SH-SY5Y (cell line): ENCODE data around the gene EXOC6B.
A peak's percentile ranks its signal among the peaks of the same experiment; 100 is the strongest.

ENCODE experiments used
- GATA2 ChIP-seq: IDR thresholded peaks from 2 replicates; pipeline ENCODE4 v1.6.1; 2011; ENCODE audit warnings: mild to moderate bottlenecking, low read depth, low read length
- GATA3 ChIP-seq: IDR thresholded peaks from 2 replicates; pipeline ENCODE4 v1.6.1; 2011; ENCODE audit warnings: low read depth, mild to moderate bottlenecking, low read length, moderate library complexity

EXOC6B gene

DNA sequence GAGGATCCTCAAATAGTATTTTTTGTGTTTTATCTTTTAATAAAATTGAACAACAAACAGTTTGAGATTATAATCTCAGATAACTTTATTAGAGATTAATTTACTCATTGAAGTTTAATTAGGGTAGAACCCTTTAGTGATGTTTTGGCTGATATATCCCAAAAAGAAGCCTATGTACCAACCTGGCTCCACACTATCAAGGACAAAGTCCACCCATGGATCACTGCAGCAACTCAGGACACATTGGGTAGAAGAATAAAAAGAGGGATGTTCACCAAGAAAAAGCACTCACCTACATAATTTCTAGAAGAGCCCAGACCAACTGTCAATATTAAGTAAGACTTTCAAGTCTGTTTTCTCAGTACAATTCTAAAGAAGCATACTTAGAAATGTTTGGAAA lies 112.9 kb downstream of the EXOC6B start:
- TF ChIP-seq GATA3: no peak
- TF ChIP-seq GATA2: no peak

DNA sequence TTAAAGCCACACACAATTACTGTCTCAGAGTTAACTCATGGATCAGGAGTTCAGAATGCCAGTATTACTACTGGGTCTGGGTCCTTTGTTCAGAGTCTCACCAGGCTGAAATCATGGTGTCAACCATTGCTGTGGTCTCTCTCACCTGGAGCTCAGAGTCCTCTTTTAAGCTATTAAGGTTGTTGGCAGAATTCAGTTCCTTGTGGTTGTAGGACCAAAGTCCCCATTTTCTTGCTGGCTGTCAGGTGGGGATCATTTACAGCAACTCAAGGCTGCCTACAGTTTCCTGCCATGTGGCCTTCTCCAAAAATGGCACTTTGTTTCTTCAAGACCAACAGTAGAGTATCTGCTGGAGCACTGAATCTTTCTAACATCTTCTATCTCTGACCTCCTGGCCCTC lies 113.5 kb downstream of the EXOC6B start:
- TF ChIP-seq GATA3: no peak
- no peak for TF ChIP-seq GATA2

DNA sequence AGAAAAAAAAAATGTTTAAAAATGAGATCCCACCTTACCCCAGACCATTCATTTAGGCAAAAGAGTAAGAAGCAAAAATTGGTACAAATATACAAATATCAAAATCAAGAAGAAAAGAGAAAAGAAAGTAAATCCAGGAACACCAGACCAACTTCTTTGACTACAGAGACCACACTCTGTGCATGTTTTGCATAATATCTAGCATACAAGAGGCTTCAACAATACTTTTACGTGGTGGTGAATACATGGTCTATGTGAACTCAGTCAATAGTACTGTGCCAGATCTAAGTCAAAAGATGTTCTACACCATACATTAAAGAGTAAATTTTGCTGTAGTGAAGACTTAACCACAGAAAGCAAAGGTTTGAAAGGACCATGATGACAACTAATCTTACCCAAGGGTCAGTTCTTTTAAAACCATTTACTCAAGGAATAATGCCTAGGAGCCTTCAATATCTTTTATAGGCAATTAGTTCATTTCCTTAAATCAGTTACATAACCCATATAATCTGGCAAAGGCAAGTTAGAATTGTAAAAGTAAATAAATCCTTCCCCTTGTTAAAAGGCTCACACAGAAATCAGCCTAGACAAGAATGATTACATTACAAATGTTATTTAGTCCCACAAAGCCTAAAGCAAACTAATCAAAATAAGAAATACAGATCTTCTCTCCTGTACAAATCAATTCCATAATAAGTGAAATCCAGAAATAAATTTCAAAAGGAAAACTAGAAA lies 115.2 kb downstream of the EXOC6B start:
- TF ChIP-seq GATA2 (no peak), GATA3 (no peak)

DNA sequence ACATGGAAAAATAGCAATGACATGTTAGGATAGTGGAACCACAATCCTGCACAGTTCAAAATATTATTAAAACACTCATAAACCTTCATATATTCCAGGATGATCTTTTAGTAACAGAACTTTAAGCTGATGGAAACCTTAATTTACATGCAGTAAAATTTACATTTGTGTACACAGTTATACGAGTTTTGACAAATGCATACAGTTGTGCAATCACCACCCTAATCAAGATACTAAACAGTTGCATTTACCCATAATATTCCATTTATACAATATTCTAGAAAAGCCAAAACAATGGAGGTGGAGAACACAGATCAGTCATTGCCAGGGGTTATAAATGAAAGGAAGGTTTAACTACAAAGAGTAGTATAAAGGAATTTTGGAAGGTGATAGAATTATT lies 117.6 kb downstream of the EXOC6B start:
- TF ChIP-seq GATA2: no peak
- TF ChIP-seq GATA3: no peak

DNA sequence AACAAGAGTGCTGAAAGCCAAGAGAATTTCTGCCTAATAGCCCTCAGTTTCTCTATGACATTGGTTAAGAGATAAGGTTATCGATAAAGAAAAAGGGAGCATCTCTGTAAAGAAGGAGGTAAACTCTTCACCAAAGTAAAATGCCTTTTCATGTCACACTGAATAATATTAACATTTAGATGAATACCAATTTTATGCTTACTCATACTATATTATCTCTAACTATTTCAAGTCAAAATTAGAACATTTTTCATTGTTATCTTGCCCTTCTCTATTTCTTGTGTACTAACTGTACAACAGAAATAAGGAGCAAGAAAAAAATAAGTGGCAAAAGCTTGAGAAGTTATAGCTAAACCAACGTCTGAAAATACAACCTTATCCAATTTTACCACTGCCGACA lies 127.5 kb downstream of the EXOC6B start:
- no peak for TF ChIP-seq GATA2
- no peak for TF ChIP-seq GATA3

DNA sequence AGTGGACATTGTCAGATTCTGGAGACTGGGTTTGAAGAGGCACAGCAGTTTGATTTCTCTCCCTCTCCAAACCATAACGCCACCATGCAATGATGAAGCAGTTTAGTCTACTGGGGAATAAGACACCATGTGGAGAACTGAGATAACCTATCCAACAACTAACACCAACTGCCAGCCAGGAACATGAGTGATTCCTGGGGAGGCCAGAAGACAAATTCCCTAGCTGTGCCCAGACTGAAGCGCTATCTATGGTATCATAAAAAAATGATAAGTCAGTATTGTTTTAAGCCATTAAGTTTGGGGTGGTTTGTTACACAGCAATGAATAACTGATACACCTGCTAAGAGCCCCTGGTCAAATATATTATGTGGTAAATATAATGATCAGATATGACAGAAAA lies 129.3 kb downstream of the EXOC6B start:
- TF ChIP-seq GATA3 (no peak), GATA2 (no peak)

DNA sequence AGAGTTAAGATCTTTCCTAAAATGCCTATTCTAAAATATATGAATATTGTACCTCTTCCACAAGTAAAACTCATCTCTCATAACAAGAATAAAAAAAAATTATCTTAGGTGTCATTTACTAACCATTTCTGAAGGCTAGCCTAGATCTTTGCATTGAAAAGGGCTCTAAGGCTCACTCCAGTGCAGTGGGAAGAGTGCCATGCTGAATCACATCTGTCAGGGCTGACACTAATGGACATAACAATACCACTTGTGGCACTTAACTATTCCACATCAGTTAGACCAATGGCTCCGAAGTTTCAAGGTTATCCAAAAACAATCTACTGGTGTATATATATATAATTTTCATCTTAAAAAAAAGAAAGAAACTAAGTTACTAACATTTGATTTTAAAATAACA lies 130.2 kb downstream of the EXOC6B start:
- TF ChIP-seq GATA3 (no peak), GATA2 (no peak)

DNA sequence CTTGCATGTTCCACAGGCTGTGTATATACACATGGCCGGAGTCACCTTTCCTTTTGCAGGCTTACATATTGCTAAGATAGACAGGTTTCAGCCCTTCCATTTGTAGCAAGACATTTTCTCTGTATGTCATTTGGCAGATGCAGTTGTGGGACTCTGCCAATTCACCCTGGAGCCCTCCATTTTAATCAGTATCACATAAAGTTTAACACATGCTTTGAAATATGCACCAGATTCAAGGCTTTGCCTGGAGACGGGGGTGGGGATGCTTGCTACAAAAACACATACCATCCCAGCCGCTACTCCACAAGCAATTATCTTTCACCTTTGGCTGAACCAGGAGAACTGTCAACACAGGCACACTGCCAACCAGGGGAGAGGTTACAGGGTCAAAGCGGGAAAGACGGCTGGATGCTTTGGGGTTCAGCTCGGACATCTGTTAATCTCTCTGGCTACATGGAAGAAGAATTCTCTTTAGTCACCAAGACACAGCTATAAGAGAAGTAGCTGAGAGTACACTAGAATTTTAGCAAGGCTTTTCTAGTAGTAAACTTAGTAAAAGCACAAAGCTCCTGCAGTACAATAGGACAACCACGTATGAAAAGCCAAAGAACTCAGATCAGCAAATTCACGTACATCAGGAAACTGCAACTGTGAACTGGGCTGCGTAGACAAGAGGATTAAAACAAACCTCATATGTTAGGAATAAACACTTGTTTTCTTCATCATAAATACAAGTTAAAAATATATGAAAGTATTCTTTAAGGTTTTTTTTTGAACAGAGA lies 130.9 kb downstream of the EXOC6B start:
- TF ChIP-seq GATA2: peak; percentile 39; the same call in 1 of the 2 replicates
- TF ChIP-seq GATA3: no peak

DNA sequence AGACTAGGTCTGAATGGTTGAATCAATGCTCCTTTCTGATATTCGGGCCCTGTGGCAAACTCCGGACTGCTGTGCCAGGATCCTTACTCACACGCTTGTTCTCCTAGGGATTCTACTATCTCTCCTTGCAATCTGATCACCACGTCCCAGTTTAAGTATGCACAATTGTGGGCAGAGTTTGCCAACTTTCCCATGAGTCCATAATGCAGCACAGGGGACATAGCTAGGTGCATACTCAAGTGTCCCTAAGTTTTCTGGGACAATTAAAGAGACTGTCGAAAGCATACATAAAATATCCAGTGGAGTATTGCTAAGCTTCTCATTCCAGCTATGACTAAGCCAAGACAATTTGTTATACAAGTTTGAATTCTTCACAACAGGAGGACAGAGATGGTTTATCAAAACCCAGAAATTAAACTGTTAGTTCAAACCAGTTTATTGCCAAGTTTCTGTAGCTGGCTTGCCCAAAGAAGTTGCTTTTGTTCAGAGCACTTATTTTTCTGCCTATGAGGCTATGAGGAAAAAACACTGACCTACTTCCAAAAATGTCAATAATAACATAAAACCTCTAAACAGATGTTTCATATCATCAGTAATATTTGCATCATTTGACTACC lies 136.1 kb downstream of the EXOC6B start:
- TF ChIP-seq GATA3: no peak

DNA sequence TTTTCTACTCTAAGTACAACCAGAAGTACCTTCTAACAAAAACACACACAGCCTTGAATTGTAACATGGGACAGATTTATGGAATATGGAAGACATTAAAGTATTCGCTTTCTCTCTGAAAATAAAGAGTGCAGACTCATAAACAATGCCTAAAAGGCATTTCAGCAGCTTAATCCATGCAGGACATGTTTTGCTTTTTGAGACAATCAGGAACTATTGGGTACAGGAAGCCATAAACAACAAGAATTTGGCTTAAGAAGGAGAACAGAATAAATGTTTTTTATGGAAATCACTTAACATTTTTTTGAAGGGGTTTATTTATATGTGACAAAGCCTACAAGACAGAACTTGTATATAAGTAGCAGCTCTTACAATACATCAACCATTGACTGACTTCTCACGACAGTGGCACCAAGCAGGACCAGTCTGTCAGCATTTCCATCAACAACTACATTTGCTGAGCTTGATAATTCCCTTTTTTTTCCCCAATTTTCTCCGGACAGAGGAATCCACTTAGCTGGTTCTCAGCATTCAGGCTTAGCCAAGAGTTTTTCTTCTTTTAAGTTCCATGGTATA lies 140.1 kb downstream of the EXOC6B start:
- TF ChIP-seq GATA2 (no peak), GATA3 (no peak)

DNA sequence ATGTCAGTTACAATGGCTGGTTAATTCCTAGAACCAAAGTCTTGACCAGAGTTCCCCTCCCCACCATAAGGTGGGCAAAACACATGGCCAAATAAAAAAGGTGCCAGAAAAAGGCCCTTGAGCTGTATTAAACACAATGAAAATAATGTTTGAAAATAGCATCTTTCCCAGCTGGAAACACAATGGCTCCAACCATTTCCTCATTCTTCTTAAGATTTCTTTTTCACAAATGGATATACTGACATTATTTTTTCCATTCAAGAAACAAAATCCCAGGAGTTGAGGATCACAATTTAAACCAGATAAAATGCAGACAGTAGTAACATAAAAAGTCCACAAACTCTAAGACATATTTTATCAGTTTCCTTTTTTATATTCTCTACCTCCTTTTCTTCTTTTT lies 143.8 kb downstream of the EXOC6B start:
- no peak for TF ChIP-seq GATA2
- TF ChIP-seq GATA3: no peak

DNA sequence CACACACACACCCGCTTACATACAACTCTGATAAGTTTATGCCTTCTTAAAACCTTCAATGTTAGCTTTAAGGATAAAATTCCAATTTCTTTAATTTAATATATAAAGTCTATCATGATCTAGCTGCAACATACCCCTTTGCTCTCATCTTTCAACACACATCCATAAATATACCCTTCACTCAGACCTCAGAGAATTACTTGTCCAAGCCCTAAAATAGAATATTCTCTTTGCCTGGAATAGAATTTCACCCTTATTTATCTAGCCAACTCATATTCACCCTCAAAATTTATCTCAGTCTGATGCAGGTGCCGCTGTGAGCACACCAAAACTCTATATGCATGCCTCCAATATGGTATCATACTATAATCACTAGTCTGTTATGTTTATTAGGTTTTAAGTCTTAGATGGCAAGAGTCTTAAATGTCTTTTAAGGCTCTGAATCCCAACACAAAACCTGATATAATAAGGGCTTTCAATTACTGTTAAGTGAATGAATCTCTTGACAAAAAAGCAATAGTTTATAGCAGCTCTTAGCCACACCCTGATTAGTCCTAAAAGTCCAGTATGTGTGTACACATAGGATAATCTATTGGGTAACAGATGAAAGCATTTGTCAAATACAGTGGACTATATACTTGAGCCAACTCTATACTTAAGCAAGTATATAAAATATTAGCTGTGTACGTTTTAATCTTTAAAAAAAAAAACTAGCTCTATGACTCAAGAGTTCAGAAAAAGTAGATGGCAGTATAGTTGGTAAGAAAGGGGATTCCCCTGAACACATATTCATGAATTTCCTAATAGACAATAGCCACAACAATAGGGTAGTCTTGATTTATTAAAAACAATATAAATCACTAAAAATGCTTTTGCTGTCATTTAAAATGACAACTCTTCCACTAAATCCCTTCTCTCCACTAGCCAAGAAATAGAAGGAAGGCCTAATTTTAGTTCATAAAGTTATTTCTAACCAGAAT lies 144.5 kb downstream of the EXOC6B start:
- TF ChIP-seq GATA3 (no peak), GATA2 (no peak)

DNA sequence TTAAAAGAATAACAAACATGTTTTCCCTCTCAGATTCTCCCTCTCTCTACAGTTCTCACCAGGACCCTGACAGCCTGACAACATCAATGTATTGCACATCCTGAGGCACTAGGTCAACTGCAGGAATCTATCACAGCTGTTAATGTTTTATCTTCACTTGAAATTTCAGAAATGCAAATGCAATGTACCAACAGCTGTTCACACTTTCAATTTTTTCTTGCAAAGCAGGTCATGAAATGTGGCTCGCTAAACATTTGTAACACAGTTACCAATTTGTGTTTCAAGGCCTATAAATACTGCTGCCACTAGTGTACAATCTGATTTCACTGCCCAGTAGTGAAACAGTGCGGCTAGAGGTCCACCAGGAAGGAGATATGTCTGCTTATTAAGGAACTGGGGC lies 147.8 kb downstream of the EXOC6B start:
- TF ChIP-seq GATA3: no peak
- TF ChIP-seq GATA2: no peak
